GOT3 (cell line): ENCODE data around the gene RNF150.
"Not testable (repeated sequence)": the region's sequence is repeated elsewhere in the genome, so short reads cannot be mapped to it uniquely, and the experiment has no call there.

Experiments used
- DNase-seq: peaks from one replicate; lab custom pipeline; 2025; ENCODE audit warnings: mixed read lengths; lab: John Stamatoyannopoulos, UW

The RNF150 gene

GRCh38 chr4:140863197-140863596 lies 270.1 kb downstream of the RNF150 start:
- no peak for DNase-seq

- DNase-seq, result no peak
Measured at GRCh38 chr4:140862177-140862442, 271.2 kb downstream of the RNF150 start.

GRCh38 chr4:140861359-140862176 lies 271.7 kb downstream of the RNF150 start:
- no peak for DNase-seq

- DNase-seq, result no peak
Measured at GRCh38 chr4:140858897-140859296, 274.4 kb downstream of the RNF150 start.

- no peak for DNase-seq
Measured at GRCh38 chr4:140857111-140857510, 276.2 kb downstream of the RNF150 start.

- no peak for DNase-seq
Measured at GRCh38 chr4:140856621-140857062, 276.6 kb downstream of the RNF150 start.

GRCh38 chr4:140854168-140854567 lies 279.1 kb downstream of the RNF150 start:
- DNase-seq, result no peak

- no peak for DNase-seq
Measured at GRCh38 chr4:140851804-140852203, 281.5 kb downstream of the RNF150 start.

- no peak for DNase-seq
Measured at GRCh38 chr4:140851032-140851636, 282.1 kb downstream of the RNF150 start.

- no peak for DNase-seq
Measured at GRCh38 chr4:140849526-140849925, 283.7 kb downstream of the RNF150 start.

- DNase-seq, result no peak
Measured at GRCh38 chr4:140846736-140847135, 286.5 kb downstream of the RNF150 start.

- no peak for DNase-seq
Measured at GRCh38 chr4:140844061-140844460, 289.2 kb downstream of the RNF150 start.

GRCh38 chr4:140841186-140841585 lies 292.1 kb downstream of the RNF150 start:
- DNase-seq, result no peak

GRCh38 chr4:140839888-140840790 lies 293.1 kb downstream of the RNF150 start:
- DNase-seq, result no peak

GRCh38 chr4:140839406-140839805 lies 293.9 kb downstream of the RNF150 start:
- DNase-seq, result no peak

GRCh38 chr4:140837736-140838135 lies 295.5 kb downstream of the RNF150 start:
- DNase-seq, result no peak

- no peak for DNase-seq
Measured at GRCh38 chr4:140834839-140835495, 298.3 kb downstream of the RNF150 start.

GRCh38 chr4:140833280-140833679 lies 300.0 kb downstream of the RNF150 start:
- no peak for DNase-seq

GRCh38 chr4:140829825-140830224 lies 303.4 kb downstream of the RNF150 start:
- no peak for DNase-seq

- no peak for DNase-seq
Measured at GRCh38 chr4:140826701-140827027, 306.6 kb downstream of the RNF150 start.

- DNase-seq, result not testable (repeated sequence)
Measured at GRCh38 chr4:140820520-140820919, 312.7 kb downstream of the RNF150 start.

GRCh38 chr4:140819610-140820009 lies 313.7 kb downstream of the RNF150 start:
- DNase-seq, result no peak
